HG03520 (cell line): ENCODE data around the gene SLC2A5.

ENCODE experiments used
- ATAC-seq: cut with Tn5 transposase; IDR thresholded peaks from one replicate; pipeline ENCODE4 v1.9.1; 2021; ENCODE audit warnings: mild to moderate bottlenecking, moderate library complexity; ENCODE audit not compliant: unreplicated experiment

Gene SLC2A5

GRCh38 chr1:9093581-9093980 is 24.1 kb upstream of the SLC2A5 start:
- no peak for ATAC-seq

DNA sequence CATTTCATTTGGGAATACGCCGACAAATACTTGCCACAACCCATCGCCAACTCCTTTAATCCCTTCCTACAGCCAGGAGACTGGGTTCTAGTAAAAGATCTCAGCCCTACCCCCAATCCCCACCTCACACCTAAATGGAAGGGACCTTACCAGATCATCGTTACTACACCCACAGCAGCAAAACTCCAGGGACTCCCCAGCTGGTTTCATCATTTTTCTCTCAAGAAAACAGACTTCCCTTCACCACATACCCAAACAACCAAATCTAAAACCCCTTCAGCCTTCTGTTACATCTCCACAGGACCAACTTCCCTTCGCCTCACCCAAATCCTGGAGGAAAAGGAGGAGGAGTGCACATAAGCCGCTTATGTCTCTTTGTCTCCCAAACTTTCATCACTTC is 23.7 kb upstream of the SLC2A5 start:
- ATAC-seq: no peak

- ATAC-seq: no peak
Observed at GRCh38 chr1:9088807-9089206, 19.4 kb upstream of the SLC2A5 start.

DNA sequence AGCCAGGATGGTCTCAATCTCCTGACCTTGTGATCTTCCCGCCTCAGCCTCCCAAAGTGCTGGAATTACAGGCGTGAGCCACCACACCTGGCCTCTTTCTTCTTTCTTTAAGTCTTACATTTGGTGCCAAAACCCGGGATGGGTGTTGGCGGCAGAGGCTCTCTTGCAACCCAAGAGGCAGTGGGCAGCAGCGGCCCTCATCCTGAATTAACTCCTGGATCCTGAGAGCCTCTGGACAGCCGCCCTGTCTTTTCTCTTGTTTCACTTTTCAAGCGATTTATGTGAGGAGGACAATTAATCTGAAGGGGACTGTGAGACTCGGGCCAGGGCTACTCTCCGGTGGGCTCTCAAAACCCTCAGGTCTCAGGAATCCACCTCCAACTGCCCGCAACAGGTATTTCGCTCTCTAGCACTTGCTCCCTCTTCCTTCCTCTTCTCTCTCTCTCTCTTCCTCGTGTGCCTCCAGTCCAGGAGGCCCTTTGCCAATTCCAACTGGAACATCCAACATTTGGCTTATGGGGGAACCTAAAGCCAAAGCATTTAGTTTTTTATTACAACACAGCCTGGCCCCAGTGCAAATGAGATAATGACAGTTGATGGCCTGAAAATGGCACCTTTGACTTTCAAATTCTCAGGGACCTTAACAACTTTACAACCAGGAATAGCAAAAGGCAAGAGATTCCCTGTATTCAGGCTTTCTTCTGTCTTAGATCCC is 18.1 kb upstream of the SLC2A5 start:
- no peak for ATAC-seq

GRCh38 chr1:9086796-9087195 is 17.4 kb upstream of the SLC2A5 start:
- ATAC-seq: no peak

- ATAC-seq: no peak
Observed at GRCh38 chr1:9086045-9086444, 16.6 kb upstream of the SLC2A5 start.

- ATAC-seq: no peak
Observed at GRCh38 chr1:9085306-9085940, 16.0 kb upstream of the SLC2A5 start.

DNA sequence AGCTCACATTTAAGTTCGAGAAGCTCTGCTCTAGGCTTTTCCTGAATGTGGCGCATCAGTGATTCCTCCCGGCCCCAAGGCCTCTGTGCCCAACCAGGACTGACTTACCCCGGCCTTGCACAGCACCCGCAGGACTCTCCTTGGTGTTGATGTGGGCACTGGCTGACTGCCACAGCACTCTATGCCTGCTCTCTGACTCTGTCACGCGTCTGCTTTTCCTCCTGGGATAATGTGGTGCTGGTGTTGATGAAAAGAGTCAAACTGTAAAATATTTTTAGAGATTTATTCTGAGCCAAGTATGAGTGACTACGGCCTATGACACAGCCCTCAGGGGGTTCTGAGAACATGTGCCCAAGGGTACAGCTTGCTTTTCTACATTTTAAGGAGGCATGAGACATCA is 15.5 kb upstream of the SLC2A5 start:
- ATAC-seq: no peak

- ATAC-seq: no peak
Observed at GRCh38 chr1:9081473-9081872, 12.0 kb upstream of the SLC2A5 start.

DNA sequence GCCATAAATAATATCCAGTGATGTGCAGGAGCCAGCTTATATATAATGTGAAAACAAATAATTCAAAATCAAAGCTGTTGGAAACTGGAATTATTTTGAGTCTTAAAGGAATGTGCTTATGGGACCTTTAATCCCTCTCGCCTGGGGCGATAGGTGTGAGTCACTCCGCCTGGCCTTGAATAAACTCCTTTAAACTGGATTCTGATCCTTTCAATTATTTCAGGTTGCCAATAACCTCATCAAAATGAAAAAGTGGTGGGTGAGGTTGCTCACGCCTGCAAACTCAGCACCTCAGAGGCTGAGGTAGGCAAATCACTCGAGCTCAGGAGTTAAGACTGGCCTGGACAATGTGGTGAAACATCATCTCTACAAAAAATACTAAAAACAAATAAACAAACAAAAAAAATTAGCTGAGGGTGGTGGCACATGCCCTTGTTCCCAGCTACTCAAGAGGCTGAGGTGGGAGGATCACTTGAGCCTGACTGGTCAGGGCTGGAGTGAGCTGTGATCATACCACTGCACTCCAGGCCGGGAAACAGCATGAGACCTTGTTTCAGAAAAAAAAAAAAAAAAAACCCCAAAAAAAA is 11.4 kb upstream of the SLC2A5 start:
- ATAC-seq: no peak

GRCh38 chr1:9079988-9080704 is 10.7 kb upstream of the SLC2A5 start:
- ATAC-seq: no peak

- no peak for ATAC-seq
Observed at GRCh38 chr1:9078752-9079500, 9.5 kb upstream of the SLC2A5 start.

- ATAC-seq: no peak
Observed at GRCh38 chr1:9078015-9078751, 8.7 kb upstream of the SLC2A5 start.

DNA sequence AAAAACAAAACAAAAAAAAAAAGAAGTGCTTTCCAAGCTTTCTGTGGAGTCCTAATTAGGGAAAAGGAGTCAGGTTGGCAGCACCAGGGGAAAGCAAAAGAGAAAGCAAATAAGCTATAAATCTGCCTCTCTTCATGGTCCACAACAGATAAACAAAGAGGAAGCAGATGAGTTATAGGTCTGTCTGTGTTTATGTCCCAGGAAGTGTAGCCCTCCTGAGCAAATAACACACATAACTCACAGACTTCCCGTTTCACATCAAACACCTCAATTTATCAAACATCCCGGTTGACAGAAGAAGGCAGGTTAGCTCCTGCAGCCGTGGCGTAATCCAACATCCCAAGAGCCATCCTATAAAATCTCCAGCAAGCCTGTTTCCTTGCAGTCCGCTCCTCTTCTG is 5.6 kb upstream of the SLC2A5 start:
- no peak for ATAC-seq

DNA sequence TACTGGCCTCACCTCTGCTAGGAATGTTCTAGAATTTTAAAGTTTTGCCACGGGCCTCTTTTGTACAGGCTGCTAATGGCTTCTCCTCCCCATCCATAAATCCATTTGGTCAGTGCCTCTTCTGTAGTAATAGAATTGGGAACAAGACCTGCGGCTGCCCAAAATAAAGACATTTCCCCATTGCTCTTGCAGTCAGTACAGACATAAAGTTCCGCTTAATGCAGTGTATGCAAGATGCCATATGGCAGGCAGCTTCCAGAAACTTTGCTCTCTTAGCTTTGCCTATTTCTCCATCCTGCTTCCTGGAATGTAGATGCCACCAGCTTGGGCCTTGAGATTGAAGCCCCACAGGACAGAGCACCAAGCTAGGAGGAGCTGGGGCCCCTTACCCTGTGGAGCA is 3.7 kb upstream of the SLC2A5 start:
- ATAC-seq: no peak

- no peak for ATAC-seq
Observed at GRCh38 chr1:9071554-9072235, 2.3 kb upstream of the SLC2A5 start.

- no peak for ATAC-seq
Observed at GRCh38 chr1:9070486-9070885, 1.1 kb upstream of the SLC2A5 start.

DNA sequence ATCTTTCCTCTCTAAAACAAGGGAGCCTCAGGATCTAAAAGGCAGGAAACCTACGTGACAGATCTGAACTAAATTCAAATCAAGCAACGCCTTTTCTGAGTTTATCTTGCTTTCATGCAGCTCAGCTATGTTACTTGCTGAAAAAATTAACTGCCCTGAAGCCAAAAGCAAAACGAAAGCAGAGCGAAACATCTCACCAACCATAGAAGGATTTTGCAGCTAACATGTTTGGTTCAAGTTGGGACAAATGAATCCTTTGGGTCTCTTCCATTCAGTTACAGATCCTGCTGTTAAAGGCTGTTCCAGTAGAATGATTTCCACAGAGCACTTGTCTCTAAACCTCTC is 482 bp downstream of the SLC2A5 start:
- ATAC-seq: no peak

DNA sequence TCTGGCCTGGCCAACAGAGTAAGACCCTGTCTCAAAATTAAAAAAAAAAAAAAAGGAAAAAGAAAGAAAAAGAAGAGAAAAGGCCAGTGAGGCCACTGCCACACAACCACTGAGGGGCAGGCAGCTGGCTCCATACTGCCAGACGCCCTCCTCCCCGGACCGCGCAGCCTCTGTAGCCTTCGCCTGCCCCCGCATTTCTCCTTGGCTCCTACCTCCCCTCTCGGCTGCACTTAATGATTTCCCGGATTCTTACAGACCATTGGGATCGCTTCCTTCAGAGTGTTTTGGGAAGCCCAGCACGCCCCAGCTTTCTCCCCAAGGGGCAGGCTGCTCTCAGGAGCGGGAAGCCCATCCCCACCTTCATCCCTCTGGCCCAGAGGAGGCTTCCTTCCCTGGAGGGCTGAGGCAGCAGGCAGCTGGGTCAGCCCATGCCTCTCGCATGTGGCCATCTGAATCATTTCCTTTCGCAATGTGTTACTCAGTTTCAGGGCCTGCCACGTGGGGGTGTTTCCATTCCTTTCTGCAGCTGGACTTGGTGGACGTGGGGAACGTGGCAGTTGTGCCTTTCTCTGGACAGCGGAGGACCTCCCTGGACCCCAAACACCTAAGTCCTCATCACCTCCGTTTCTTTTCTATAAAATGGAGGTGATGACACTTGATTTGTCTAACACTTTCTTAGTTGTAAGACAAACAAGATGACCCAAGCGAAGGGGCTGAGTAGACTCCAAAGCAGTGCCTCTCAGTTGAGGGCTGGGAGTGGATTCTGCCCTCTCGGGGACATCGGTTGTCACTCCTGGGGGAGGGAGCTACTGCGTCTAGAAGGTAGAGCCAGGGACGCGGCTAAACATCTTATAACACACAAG is 2.3 kb downstream of the SLC2A5 start:
- ATAC-seq: no peak
